Endothelial cell of umbilical vein (primary cell): ENCODE data around the gene NR4A1. TPM values are rescaled to one million over a fixed set of nuclear protein-coding genes. Genes with fewer than 3 reads are reported as not detected.

Experiments
- BruUV-seq: library from RNA; stranded (reverse); fragments of 400-500 nt; replicated peaks from 2 replicates; lab custom pipeline; 2021; lab: Mats Ljungman, UMichigan
- CTCF ChIA-PET: fragments of 300-600, 350-600 bp; sonication (Branson Sonifier 250); formaldehyde crosslinking; loops from one replicate; lab custom pipeline; 2021; ENCODE audit warnings: antibody characterized with exemption, inconsistent platforms; lab: Charles Lee
- POLR2A ChIA-PET: fragments of 300-600, 350-600 bp; sonication (Branson Sonifier 250); formaldehyde crosslinking; loops from one replicate; lab custom pipeline; 2021; ENCODE audit warnings: antibody characterized with exemption, inconsistent platforms; lab: Charles Lee
- DNase-seq: peaks from one replicate; pipeline ENCODE4 v3.0.0-alpha.2; 2011; ENCODE audit warnings: low read depth, low spot score
- FAIRE-seq: peaks from 2 replicates; lab custom pipeline; 2011; peaks lifted over from hg19 to GRCh38; lab: Jason Lieb, UNC
- H2AFZ ChIP-seq: 2 replicates; pipeline ENCODE4 v1.6.0; 2012; ENCODE audit warnings: low read depth, low read length, control low read depth, inconsistent platforms
- H3K27ac ChIP-seq: 2 replicates; pipeline ENCODE4 v1.5.1; 2011; ENCODE audit warnings: low read depth, mild to moderate bottlenecking, control low read depth, low read length, moderate library complexity; ENCODE audit not compliant: insufficient read depth
- H3K27me3 ChIP-seq, 2 experiments: 2 replicates each; pipeline versions ENCODE4 v1.6.0 to v1.6.1; 2011; ENCODE audit warnings: low read length in 2 of 2, mixed read lengths in 1 of 2; ENCODE audit not compliant: control insufficient read depth in 2 of 2, insufficient read depth in 2 of 2
- H3K36me3 ChIP-seq, 2 experiments: 2 replicates in 1 of 2; 3 replicates in 1 of 2; pipeline ENCODE4 v1.5.1; 2011; ENCODE audit warnings: low read length in 2 of 2, mild to moderate bottlenecking in 1 of 2, moderate library complexity in 1 of 2; ENCODE audit not compliant: control insufficient read depth in 2 of 2, insufficient read depth in 2 of 2; ENCODE audit errors: extremely low read depth in 1 of 2
- H3K4me1 ChIP-seq: 3 replicates; pipeline ENCODE4 v1.5.1; 2011; ENCODE audit warnings: mild to moderate bottlenecking, low read length; ENCODE audit not compliant: control insufficient read depth, insufficient read depth; ENCODE audit errors: extremely low read depth
- H3K4me2 ChIP-seq: 2 replicates; pipeline ENCODE4 v1.6.1; 2011; ENCODE audit warnings: low read length, control low read depth, mixed read lengths; ENCODE audit not compliant: insufficient read depth
- H3K4me3 ChIP-seq, 3 experiments: fragments of 200-600 bp in 1 of 3; sonication (generic), shearing (Covaris generic) in 1 of 3; replicated peaks in 1 of 3; 2 replicates each; pipeline ENCODE4 v1.5.1; 2011 to 2016; ENCODE audit warnings: control low read depth in 3 of 3, low read length in 3 of 3, mild to moderate bottlenecking in 2 of 3, inconsistent platforms in 1 of 3, low read depth in 1 of 3, moderate library complexity in 1 of 3; ENCODE audit not compliant: insufficient read depth in 1 of 3
- H3K79me2 ChIP-seq: 2 replicates; pipeline ENCODE4 v1.6.0; 2012; ENCODE audit warnings: low read length, inconsistent platforms; ENCODE audit not compliant: control insufficient read depth, insufficient read depth
- H3K9ac ChIP-seq: replicated peaks from 2 replicates; pipeline ENCODE3; 2011; ENCODE audit warnings: low read length, control low read depth; ENCODE audit not compliant: insufficient read depth; ENCODE audit errors: extremely low read depth
- H3K9me1 ChIP-seq: replicated peaks from 3 replicates; pipeline ENCODE4 v1.6.0; 2011; ENCODE audit warnings: mild to moderate bottlenecking, low read length; ENCODE audit not compliant: control insufficient read depth, insufficient read depth; ENCODE audit errors: extremely low read depth
- H3K9me3 ChIP-seq: replicated peaks from 2 replicates; pipeline ENCODE4 v1.5.1; 2012; ENCODE audit warnings: low read length, inconsistent platforms; ENCODE audit not compliant: control insufficient read depth, insufficient read depth
- H4K20me1 ChIP-seq: replicated peaks from 2 replicates; pipeline ENCODE3; 2011; ENCODE audit warnings: mild to moderate bottlenecking, low read length; ENCODE audit not compliant: control insufficient read depth, insufficient read depth; ENCODE audit errors: extremely low read depth
- CTCF ChIP-seq, 2 donors: IDR thresholded peaks; 1 replicate in 1 of 2; 2 replicates in 1 of 2; pipeline ENCODE4 v1.5.1; 2011; ENCODE audit warnings: low read length in 2 of 2, mild to moderate bottlenecking in 2 of 2, moderate library complexity in 2 of 2, control low read depth in 1 of 2, inconsistent platforms in 1 of 2, low read depth in 1 of 2; ENCODE audit not compliant: insufficient read depth in 1 of 2; ENCODE audit errors: extremely low read depth in 1 of 2
- EZH2 ChIP-seq: IDR thresholded peaks from 2 replicates; pipeline ENCODE4 v1.6.1; 2012; ENCODE audit warnings: borderline replicate concordance, low read depth, mild to moderate bottlenecking, moderate library complexity, low read length, inconsistent platforms; ENCODE audit not compliant: severe bottlenecking
- FOS ChIP-seq: IDR thresholded peaks from 2 replicates; pipeline ENCODE4 v1.6.1; 2011; ENCODE audit warnings: mild to moderate bottlenecking, low read length, moderate library complexity, borderline replicate concordance; ENCODE audit not compliant: insufficient read depth
- GATA2 ChIP-seq: IDR thresholded peaks from 2 replicates; pipeline ENCODE4 v1.7.0; 2011; ENCODE audit warnings: low read depth, mild to moderate bottlenecking, moderate library complexity, mixed read lengths, low read length; ENCODE audit not compliant: insufficient read length, insufficient read depth
- JUN ChIP-seq: IDR thresholded peaks from 2 replicates; pipeline ENCODE4 v1.6.1; 2011; ENCODE audit warnings: borderline replicate concordance, low read depth; ENCODE audit not compliant: insufficient read length, insufficient read depth
- MYC ChIP-seq: IDR thresholded peaks from one replicate; pipeline ENCODE4 v1.6.1; 2011; ENCODE audit warnings: mild to moderate bottlenecking, low read depth, low read length
- POLR2A ChIP-seq: IDR thresholded peaks from 2 replicates; pipeline ENCODE4 v1.6.1; 2012; ENCODE audit warnings: low read depth, mild to moderate bottlenecking, control low read depth, low read length
- POLR2AphosphoS5 ChIP-seq: IDR thresholded peaks from 2 replicates; pipeline ENCODE4 v1.6.1; 2012; ENCODE audit warnings: low read depth, mild to moderate bottlenecking, control low read depth, low read length, moderate library complexity; ENCODE audit not compliant: insufficient read depth
- dilution Hi-C: fragments of 300-500 bp; cut with MboI; formaldehyde crosslinking; loops from one replicate; pipeline ENCODE4 v1.15.0; 2019; ENCODE audit warnings: low sequenced_read_pairs; ENCODE audit not compliant: extremely low pct_ligation_motif_present
- intact Hi-C: fragments of 100-400 bp; cut with micrococcal nuclease; formaldehyde crosslinking; loops from one replicate; pipeline ENCODE4 v1.10.0; 2022
- polyA plus RNA-seq, 4 experiments: library from polyadenylated mRNA; depleted of rRNA in 3 of 4; stranded (reverse) in 3 of 4; unstranded in 1 of 4; fragments of >200 nt; gene quantifications; 2 replicates each; pipeline versions ENCODE4 v1.2.1 to v1.2.3, GENCODE V29; 2011 to 2012; ENCODE audit warnings: missing spikeins in 1 of 4
- total RNA-seq: library from RNA; stranded (reverse); gene quantifications from 2 replicates; pipeline ENCODE4 v1.2.3, GENCODE V29; 2021
- TF ChIP-seq, protein P1 (sequence below): IDR thresholded peaks from 2 replicates; pipeline ENCODE4 v1.6.1; 2011; ENCODE audit not compliant: insufficient read depth, insufficient read length

The NR4A1 gene
- total and polyA plus RNA-seq, 2 donors (not counting 3 experiments of a cell fraction or from before 2014, with no cell fraction given), result 6.8 to 18.2 TPM

DNA sequence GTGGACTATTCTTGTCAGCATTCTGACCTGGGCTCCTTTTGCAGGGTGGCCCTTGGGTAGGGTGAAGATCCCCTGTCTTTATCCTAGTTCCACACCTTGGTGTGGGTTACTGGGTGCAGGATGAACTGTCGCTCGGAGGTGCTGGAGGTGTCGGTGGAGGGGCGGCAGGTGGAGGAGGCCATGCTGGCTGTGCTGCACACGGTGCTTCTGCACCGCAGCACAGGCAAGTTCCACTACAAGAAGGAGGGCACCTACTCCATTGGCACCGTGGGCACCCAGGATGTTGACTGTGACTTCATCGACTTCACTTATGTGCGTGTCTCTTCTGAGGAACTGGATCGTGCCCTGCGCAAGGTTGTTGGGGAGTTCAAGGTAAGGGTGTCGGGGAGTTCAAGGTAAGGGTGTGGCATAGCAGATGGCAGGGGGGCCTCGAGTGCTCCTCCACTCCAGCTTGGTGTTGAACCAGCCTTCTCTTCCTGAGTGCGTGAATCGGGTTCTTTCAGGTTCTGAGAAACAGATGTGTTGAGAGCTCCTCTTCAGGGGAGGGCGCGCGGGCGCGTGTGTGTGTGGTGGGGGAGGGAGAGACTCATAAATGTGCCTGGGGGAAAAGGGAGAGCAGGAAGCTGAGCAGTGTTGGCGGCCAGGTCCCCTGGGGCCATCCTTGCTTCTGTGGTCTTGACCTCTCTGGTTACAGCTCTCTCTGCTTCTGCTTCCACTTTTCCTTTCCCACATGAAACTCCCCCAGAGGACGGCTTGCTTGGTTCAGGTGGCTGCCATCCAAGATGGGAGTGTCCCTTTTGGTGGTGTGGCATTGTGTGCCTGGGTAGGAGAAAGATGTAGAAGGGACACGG is 22.5 kb downstream of the NR4A1 start:
- no peak overlapping the region for H3K4me2 ChIP-seq
- DNase-seq (no peak), FAIRE-seq (no peak)
- H2AFZ ChIP-seq, result no peak overlapping the region
- H3K9me1 ChIP-seq, result no peaks in the 10 kb centered on the region
- BruUV-seq, result no TSS peak
- TF ChIP-seq POLR2AphosphoS5 (no peak), FOS (no peak), POLR2A (no peak), CTCF (IDR thresholded peaks at IDR 0.05; ENCODE audit: extremely low read depth in 1 of 2, insufficient read depth in 1 of 2, low read depth in 1 of 2, low read length in 2 of 2) (no peak), EZH2 (no peak), MYC (no peak), GATA2 (no peak), JUN (no peak)
- TF ChIP-seq, protein P1, sequence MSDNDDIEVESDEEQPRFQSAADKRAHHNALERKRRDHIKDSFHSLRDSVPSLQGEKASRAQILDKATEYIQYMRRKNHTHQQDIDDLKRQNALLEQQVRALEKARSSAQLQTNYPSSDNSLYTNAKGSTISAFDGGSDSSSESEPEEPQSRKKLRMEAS, result no peak
- peaks cover 45% of the 10 kb centered on the region for H3K79me2 ChIP-seq
- ChIA-PET CTCF (interaction anchor here (0.8 to 2.5 kb wide), 4 partner anchors 8 to 49 kb away, joined by 3 to 10 read pairs (median 4); no protein-coding TSS in a partner anchor), POLR2A (no interaction called here)
- no peaks in the 10 kb centered on the region for H3K27me3 ChIP-seq
- peaks cover 12% of the 10 kb centered on the region for H3K4me1 ChIP-seq
- dilution Hi-C loops (no loop called here), intact Hi-C loops (no loop called here)
- peaks cover 15 to 24% of the 10 kb centered on the region in 2 experiments for H3K36me3 ChIP-seq
- H4K20me1 ChIP-seq, result no peaks in the 10 kb centered on the region
- no peak overlapping the region for H3K27ac ChIP-seq
- H3K9me3 ChIP-seq, result no peaks in the 10 kb centered on the region
- H3K9ac ChIP-seq, result no peak overlapping the region
- no peak overlapping the region for H3K4me3 ChIP-seq
